Measurements from ENCODE around the gene EGFLAM. TPM values are rescaled to one million over a fixed set of nuclear protein-coding genes. Genes with fewer than 3 reads are reported as not detected.

EGFLAM gene
- total RNA-seq, 1 experiment from 2014 or later: 9.3 TPM

DNA sequence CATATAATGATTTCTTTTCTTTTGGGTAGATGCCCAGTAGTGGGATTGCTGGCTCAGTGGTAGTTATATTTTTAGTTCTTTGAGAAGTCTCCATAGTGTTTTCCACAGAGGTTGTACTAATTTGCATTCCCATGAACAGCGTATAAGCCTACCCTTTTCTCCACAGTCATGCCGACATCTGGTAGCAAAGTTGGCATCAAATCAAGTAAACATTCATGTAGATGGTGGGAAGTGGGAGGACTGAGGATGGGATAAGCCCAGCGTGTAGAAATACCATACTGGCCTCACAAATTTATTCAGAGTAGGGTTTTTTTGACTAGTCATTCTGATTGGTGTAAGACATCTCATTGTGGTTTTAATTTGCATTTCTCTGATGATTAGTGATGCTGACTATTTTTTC is 115.4 kb downstream of the EGFLAM start:
- no peaks in the 10 kb centered on the region for H3K9me3 Mint-ChIP-seq (ENCODE audit: unreplicated experiment)
- H3K36me3 Mint-ChIP-seq (ENCODE audit: insufficient read depth, unreplicated experiment): no peaks in the 10 kb centered on the region
- no peak overlapping the region for H3K27ac Mint-ChIP-seq (ENCODE audit: low read depth, unreplicated experiment)
- TF ChIP-seq, protein P1, sequence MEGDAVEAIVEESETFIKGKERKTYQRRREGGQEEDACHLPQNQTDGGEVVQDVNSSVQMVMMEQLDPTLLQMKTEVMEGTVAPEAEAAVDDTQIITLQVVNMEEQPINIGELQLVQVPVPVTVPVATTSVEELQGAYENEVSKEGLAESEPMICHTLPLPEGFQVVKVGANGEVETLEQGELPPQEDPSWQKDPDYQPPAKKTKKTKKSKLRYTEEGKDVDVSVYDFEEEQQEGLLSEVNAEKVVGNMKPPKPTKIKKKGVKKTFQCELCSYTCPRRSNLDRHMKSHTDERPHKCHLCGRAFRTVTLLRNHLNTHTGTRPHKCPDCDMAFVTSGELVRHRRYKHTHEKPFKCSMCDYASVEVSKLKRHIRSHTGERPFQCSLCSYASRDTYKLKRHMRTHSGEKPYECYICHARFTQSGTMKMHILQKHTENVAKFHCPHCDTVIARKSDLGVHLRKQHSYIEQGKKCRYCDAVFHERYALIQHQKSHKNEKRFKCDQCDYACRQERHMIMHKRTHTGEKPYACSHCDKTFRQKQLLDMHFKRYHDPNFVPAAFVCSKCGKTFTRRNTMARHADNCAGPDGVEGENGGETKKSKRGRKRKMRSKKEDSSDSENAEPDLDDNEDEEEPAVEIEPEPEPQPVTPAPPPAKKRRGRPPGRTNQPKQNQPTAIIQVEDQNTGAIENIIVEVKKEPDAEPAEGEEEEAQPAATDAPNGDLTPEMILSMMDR (IDR thresholded peaks at IDR 0.05; ENCODE audit: unreplicated experiment): no peak
- ChIA-PET CTCF (no interaction called here), POLR2A (no interaction called here)
- H3K27me3 Mint-ChIP-seq (ENCODE audit: insufficient read depth, unreplicated experiment): peaks cover 18% of the 10 kb centered on the region
- no peaks in the 10 kb centered on the region for H3K4me1 Mint-ChIP-seq (ENCODE audit: insufficient read depth, unreplicated experiment)
- no peak overlapping the region for H3K4me3 Mint-ChIP-seq (ENCODE audit: unreplicated experiment)
- no TSS peak for BruUV-seq (replicated peaks)
- intact Hi-C loops (cut with micrococcal nuclease): no loop called here
- DNase-seq (ENCODE audit: unreplicated experiment): no peak

DNA sequence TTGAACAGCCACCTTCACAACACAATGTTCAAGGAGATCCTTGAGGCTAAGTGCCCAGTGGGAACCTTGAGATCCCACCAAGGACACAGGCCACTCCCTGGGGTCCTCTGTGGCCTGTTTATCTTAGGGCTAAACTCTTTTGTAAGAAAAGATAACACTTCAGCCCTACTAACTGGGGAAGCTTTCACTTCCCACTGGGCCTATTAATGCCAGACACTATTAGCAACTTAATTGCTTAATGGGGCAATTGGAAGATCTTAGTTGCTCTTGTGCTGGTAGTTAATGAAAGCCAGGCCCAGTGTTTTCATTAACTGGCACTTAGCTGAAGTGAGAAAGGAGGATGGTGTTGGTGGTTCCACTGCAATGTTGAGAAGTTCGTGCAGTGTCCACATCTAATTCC is 117.1 kb downstream of the EGFLAM start:
- Mint-ChIP-seq H3K4me1 (ENCODE audit: insufficient read depth, unreplicated experiment) (no peaks in the 10 kb centered on the region), H3K27me3 (ENCODE audit: insufficient read depth, unreplicated experiment) (peaks cover 27% of the 10 kb centered on the region), H3K36me3 (ENCODE audit: insufficient read depth, unreplicated experiment) (no peaks in the 10 kb centered on the region), H3K27ac (ENCODE audit: low read depth, unreplicated experiment) (no peak overlapping the region), H3K4me3 (ENCODE audit: unreplicated experiment) (no peak overlapping the region), H3K9me3 (ENCODE audit: unreplicated experiment) (no peaks in the 10 kb centered on the region)
- TF ChIP-seq, protein P1 (IDR thresholded peaks at IDR 0.05; ENCODE audit: unreplicated experiment): no peak
- POLR2A ChIA-PET: interaction anchor here (0.6 to 0.7 kb wide), 2 partner anchors 451 to 750 kb away, joined by 3 to 4 read pairs; no protein-coding TSS in a partner anchor
- no peak for DNase-seq (ENCODE audit: unreplicated experiment)
- CTCF ChIA-PET: interaction anchor here (1.1 kb wide), 1 partner anchor 8 kb away, joined by 4 read pairs; no protein-coding TSS in a partner anchor
- no TSS peak for BruUV-seq (replicated peaks)
- intact Hi-C loops (cut with micrococcal nuclease): no loop called here

DNA sequence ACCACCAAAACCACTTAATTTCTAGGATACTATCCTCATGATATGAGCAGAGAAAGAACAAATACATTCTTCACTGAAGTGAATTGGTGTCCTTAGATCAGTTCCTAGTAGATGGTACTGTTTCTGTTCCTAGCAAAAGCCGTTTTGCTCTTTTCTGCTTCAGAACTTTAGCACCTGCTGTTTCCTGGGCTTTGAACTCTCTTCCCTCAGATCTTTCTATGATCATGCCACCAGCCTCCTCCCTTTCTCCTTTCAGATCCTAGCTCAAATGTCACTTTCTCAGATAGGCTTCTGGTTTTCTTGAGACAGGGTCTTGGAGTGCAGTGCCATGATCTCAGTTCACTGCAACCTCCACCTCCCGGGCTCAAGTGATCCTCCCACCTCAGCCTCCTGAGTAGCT is 118.0 kb downstream of the EGFLAM start:
- no peaks in the 10 kb centered on the region for H3K9me3 Mint-ChIP-seq (ENCODE audit: unreplicated experiment)

DNA sequence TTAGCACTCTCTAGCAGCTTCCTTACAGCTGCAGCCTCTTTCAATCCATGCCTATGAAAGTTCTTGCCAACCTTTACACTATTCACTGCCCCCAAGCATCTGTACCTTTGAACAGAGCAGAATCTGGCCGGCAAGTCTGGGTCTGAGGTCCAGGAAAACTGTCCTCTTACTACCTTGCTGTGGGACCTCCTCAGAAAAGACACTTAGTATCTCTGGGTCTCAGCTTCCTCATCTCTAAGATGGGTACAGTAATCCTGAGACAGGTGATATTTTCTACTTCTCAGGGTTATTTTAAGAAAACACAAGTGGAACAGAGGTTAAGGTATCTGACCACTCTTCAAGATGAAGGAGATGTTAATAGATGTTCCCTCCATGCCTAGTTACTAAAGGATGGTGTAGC is 120.2 kb downstream of the EGFLAM start:
- H3K4me1 Mint-ChIP-seq (ENCODE audit: insufficient read depth, unreplicated experiment): no peaks in the 10 kb centered on the region
- H3K27me3 Mint-ChIP-seq (ENCODE audit: insufficient read depth, unreplicated experiment): peaks cover 27% of the 10 kb centered on the region
- POLR2A ChIA-PET: no interaction called here

More for the DNA sequence above, 118.0 kb downstream of the EGFLAM start:
- CTCF ChIA-PET: interaction anchor here (0.7 kb wide), 1 partner anchor 17 kb away, joined by 3 read pairs; no protein-coding TSS in a partner anchor
- no peak overlapping the region for H3K4me3 Mint-ChIP-seq (ENCODE audit: unreplicated experiment)
- no TSS peak for BruUV-seq (replicated peaks)
- DNase-seq (ENCODE audit: unreplicated experiment): no peak
- POLR2A ChIA-PET: no interaction called here
- H3K27ac Mint-ChIP-seq (ENCODE audit: low read depth, unreplicated experiment): no peak overlapping the region
- intact Hi-C loops (cut with micrococcal nuclease): no loop called here
- peaks cover 27% of the 10 kb centered on the region for H3K27me3 Mint-ChIP-seq (ENCODE audit: insufficient read depth, unreplicated experiment)
- no peaks in the 10 kb centered on the region for H3K4me1 Mint-ChIP-seq (ENCODE audit: insufficient read depth, unreplicated experiment)
- H3K36me3 Mint-ChIP-seq (ENCODE audit: insufficient read depth, unreplicated experiment): no peaks in the 10 kb centered on the region
- TF ChIP-seq, protein P1 (IDR thresholded peaks at IDR 0.05; ENCODE audit: unreplicated experiment): no peak

More for the DNA sequence above, 120.2 kb downstream of the EGFLAM start:
- CTCF ChIA-PET: interaction anchor here (0.6 to 2.3 kb wide), 4 partner anchors 30 to 431 kb away, joined by 3 to 7 read pairs (median 4); no protein-coding TSS in a partner anchor
- Mint-ChIP-seq H3K36me3 (ENCODE audit: insufficient read depth, unreplicated experiment) (no peaks in the 10 kb centered on the region), H3K9me3 (ENCODE audit: unreplicated experiment) (no peaks in the 10 kb centered on the region), H3K4me3 (ENCODE audit: unreplicated experiment) (no peak overlapping the region), H3K27ac (ENCODE audit: low read depth, unreplicated experiment) (no peak overlapping the region)
- no TSS peak for BruUV-seq (replicated peaks)
- TF ChIP-seq, protein P1 (IDR thresholded peaks at IDR 0.05; ENCODE audit: unreplicated experiment): no peak
- intact Hi-C loops (cut with micrococcal nuclease): no loop called here
- no peak for DNase-seq (ENCODE audit: unreplicated experiment)

Measured in MCF 10A (cell line).